Vagina (tissue), 2 donors: Measurements from ENCODE around the gene HEATR3.

Experiments
- POLR2A ChIP-seq, 2 donors: fragments of 450-650 bp; IDR thresholded peaks; one replicate each; pipeline ENCODE4 v1.6.1; 2017; ENCODE audit warnings: antibody characterized with exemption in 2 of 2, mild to moderate bottlenecking in 2 of 2, moderate library complexity in 2 of 2
- POLR2AphosphoS5 ChIP-seq, 2 donors: sonication (generic); formaldehyde crosslinking; IDR thresholded peaks; one replicate each; pipeline ENCODE4 v1.9.0; 2017; ENCODE audit warnings: antibody characterized with exemption in 2 of 2, mild to moderate bottlenecking in 2 of 2, low read depth in 1 of 2; ENCODE audit not compliant: insufficient read depth in 1 of 2
- TF ChIP-seq, protein P1 (sequence below), 3 experiments: fragments of 450-650 bp in 2 of 3; fragments of 200-600 bp in 1 of 3; sonication (generic) in 1 of 3; IDR thresholded peaks; one replicate each; pipeline ENCODE4 v1.5.1; 2017 to 2019; ENCODE audit warnings: antibody characterized with exemption in 3 of 3, mild to moderate bottlenecking in 2 of 3, moderate library complexity in 2 of 3

DNA sequence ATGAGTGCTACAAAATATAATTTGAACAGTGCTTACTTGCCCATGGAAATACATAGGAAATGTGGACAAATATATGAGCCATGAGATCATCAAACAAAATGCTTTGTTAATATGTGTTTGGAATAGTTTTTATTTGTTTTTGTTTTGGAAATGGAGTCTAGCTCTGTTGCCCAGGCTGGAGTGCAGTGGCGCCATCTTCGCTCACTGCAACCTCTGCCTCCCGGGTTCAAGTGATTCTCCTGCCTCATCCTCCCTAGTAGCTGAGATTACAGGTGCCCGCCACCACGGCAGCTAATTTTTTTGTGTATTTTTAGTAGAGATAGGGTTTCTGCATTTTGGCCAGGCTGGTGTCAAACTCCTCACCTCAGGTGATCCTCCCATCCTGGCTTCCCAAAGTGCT lies 37.9 kb upstream of the HEATR3 start:
- TF ChIP-seq POLR2AphosphoS5 (IDR thresholded peaks at IDR 0.05; ENCODE audit: insufficient read depth in 1 of 2, low read depth in 1 of 2) (no peak), POLR2A (IDR thresholded peaks at IDR 0.05) (no peak)
- TF ChIP-seq, protein P1, sequence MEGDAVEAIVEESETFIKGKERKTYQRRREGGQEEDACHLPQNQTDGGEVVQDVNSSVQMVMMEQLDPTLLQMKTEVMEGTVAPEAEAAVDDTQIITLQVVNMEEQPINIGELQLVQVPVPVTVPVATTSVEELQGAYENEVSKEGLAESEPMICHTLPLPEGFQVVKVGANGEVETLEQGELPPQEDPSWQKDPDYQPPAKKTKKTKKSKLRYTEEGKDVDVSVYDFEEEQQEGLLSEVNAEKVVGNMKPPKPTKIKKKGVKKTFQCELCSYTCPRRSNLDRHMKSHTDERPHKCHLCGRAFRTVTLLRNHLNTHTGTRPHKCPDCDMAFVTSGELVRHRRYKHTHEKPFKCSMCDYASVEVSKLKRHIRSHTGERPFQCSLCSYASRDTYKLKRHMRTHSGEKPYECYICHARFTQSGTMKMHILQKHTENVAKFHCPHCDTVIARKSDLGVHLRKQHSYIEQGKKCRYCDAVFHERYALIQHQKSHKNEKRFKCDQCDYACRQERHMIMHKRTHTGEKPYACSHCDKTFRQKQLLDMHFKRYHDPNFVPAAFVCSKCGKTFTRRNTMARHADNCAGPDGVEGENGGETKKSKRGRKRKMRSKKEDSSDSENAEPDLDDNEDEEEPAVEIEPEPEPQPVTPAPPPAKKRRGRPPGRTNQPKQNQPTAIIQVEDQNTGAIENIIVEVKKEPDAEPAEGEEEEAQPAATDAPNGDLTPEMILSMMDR (IDR thresholded peaks at IDR 0.05): no peak
